Measurements from ENCODE around the gene FGF19.

- TF ChIP-seq POLR2A (IDR thresholded peaks at IDR 0.05) (no peak), CTCF (IDR thresholded peaks at IDR 0.05) (no peak), POLR2AphosphoS5 (IDR thresholded peaks at IDR 0.05) (no peak)
Measured at GRCh38 chr11:69680688-69681087, 23.1 kb downstream of the FGF19 start.

Data from transverse colon (tissue), 4 donors.